A172 (cell line): Measurements from ENCODE around the gene ATAD3B. TPM values are rescaled to one million over a fixed set of nuclear protein-coding genes. Genes with fewer than 3 reads are reported as not detected.
"Not testable (repeated sequence)": the region's sequence is repeated elsewhere in the genome, so short reads cannot be mapped to it uniquely, and the experiment has no call there.

Source experiments
- DNase-seq: peaks from one replicate; pipeline ENCODE4 v3.0.0-alpha.2; 2015; ENCODE audit warnings: low spot score
- total RNA-seq: library from RNA; depleted of rRNA; stranded (reverse); fragments of >200 nt; shearing (Covaris generic); gene quantifications from 2 replicates; pipeline ENCODE4 v1.2.3, GENCODE V29; 2014

ATAD3B gene
- total RNA-seq, 1 experiment from 2014 or later, result 12.0 TPM

DNA sequence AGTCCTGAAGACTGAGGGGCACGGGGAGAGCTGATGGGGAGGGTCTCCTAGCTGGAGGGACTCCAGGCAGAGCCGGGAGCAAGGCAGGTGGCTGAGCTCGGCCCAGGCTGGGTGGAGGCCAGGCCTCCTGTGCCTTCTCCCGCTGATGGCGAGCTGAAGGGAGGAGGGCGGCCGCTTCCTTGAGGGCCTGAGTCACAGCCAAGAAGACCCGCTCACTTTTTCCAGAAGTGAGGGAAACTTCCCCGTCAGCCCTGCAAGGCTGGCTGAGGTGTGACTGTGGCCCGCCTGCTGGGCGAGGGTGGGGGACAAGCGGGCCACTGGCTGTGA lies 37.8 kb upstream of the ATAD3B start:
- peak; percentile 62 for DNase-seq

DNA sequence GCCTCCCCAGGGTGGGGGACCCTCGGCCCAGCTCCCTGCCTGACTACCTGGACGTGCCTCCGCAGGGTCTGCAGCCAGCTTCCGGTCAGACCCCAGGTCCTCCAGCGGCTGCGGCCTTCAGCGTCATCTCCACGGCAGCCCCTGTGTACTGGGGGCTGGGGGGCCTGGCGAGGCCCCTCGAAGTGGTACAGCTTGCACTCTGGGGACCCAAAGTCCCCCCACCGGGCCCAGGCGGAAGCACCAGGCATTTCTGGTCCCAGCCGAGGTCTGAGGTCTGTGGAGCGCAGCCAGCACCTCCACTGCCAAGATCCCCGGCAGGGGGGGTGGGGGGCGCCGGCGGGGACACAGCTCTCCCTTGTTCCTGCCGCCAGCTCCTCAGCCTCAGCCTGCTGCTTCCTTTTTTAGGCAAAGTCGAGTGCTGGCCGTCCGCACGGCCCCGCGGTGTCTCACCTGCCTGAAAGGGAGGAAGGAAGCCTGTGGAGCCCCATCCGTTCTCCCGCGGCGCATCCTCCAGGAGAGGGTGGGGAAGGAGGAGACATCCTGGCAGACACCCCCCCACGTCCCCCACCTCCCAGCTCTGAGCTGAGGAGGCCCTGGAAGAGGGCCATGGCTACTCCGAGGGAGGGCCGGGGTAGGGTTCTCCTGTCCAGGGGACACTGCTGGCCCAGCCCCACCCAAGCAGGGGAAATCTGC lies 37.3 kb upstream of the ATAD3B start:
- DNase-seq, result peak; percentile 47

DNA sequence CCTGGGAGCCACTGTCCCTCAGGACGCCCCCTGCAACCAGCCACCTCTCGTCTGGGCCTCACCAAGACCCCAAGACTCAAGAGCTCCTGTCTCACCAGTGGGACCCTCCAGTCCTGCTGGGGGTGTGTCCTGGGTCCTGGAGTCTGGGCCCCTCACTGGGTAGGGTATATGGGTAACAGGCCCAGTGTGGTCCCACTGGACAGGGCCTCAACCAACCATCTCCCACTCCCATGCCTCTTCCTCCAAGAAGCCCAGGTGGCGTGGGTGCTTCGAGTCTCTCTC lies 36.8 kb upstream of the ATAD3B start:
- no peak for DNase-seq

DNA sequence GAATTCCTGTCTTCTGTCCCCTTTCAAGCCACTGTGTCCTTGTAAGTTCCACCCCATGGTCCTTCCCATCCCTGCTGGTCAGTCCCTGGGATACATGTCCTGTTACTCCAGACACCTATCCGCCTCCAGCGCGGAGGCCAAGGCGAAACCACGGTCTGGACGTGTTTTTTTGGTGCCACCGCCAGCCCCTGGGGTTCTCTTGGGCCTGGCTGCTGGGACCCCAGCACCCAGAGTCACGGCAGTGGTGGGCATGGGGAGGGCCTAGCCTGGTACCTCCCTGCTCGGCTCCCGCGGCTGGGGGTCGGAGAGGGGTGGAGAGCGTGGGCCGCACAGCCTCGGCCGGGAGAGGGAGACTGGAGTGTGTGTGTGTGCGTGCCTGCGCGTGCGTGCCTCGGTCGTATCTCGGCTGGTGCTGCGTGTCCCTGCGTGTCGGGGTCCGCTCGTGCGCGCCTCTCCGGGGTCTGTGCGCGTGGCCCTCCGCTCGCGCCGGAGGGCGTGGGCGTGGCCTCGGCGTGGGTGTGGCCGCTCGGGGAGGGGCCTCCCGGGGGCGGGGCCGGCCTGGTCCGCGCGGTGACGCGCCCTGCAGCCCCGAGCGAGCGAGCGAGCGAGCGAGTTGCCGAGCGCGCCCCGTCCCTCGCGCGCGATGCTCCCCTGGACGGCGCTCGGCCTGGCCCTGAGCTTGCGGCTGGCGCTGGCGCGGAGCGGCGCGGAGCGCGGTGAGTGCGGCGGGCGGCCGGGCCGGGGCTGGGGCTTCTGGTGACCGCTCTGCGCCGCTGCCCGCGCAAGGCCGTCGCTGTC lies 36.3 kb upstream of the ATAD3B start, which contains the start of gene VWA1:
Gene VWA1, plus strand, starts transcription at position 585 of the 798 bp plus-strand sequence. Its CDS starts 59 bp downstream, at position 644.
- DNase-seq, result no peak

DNA sequence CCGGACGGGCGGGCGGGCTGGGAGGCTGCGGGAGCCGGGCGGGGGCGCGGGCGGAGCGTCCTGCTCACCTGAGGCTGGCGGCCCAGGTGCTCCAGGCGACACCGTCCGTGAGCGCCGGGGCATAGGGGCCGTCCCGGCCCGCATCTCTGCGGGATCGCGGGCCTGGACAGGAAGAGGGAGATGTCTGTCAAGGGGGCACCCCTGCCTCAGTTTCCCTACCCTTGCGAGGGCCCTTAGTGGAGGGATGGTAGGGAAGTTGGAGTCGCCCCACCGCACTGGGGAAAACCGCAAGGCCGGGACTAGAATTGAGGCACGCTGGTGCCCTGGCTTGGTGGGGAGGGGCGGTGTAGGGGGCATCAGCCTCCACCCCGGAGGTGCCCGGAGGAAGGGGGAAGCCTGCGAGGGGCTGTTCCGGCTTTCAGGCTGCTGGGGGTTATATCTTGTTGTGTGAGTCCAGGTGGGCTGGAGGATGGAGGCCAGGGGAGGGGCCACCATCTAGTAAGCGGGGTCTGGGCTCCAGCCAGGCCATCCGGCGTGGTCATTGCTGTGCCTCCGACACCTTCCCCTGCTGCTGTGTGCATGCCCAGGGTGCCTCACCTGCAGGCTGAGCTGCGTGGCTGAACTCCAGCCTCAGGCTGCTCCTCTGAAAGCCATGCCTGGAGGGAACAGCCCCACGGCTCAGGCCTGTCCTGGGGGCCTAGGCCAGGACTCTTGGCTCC lies 35.5 kb upstream of the ATAD3B start:
- DNase-seq, result no peak

DNA sequence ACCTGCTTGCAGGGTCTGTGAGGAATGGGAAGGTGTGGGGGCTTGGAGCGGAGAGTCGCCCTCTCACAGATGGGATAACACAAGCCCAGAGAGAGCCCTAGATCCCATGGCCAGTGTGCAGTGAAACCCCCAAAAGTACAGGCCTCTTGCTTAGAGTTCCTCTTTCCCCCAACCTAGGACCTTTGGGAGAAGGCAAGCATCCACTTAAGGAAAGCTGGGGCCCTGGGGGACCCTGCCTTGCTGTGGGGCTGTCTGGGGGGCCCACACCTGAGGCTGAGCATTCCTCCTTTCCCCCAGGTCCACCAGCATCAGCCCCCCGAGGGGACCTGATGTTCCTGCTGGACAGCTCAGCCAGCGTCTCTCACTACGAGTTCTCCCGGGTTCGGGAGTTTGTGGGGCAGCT lies 34.9 kb upstream of the ATAD3B start:
- DNase-seq, result no peak

DNA sequence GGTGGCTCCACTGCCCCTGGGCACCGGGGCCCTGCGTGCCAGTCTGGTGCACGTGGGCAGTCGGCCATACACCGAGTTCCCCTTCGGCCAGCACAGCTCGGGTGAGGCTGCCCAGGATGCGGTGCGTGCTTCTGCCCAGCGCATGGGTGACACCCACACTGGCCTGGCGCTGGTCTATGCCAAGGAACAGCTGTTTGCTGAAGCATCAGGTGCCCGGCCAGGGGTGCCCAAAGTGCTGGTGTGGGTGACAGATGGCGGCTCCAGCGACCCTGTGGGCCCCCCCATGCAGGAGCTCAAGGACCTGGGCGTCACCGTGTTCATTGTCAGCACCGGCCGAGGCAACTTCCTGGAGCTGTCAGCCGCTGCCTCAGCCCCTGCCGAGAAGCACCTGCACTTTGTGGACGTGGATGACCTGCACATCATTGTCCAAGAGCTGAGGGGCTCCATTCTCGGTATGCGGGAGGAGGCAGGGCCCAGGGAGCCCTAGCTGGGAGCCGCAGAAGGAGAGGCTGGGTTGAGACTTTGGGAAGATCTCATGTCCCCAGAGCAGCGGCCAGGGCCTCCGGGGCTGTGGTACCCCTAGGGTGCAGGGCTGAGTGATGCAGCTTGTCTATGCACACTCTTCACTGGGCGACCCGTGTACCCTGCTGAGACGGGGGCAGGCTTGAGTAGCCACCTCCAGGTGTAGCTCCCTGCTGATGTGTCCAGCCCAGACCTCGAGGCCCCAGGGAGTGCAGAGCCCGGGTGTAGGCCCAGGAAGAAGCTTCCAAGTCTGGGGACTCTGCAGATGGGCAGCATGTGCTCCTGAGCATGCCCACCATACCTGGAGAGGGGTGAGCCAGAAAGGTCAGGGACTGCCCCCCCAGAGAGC lies 34.3 kb upstream of the ATAD3B start:
- no peak for DNase-seq

DNA sequence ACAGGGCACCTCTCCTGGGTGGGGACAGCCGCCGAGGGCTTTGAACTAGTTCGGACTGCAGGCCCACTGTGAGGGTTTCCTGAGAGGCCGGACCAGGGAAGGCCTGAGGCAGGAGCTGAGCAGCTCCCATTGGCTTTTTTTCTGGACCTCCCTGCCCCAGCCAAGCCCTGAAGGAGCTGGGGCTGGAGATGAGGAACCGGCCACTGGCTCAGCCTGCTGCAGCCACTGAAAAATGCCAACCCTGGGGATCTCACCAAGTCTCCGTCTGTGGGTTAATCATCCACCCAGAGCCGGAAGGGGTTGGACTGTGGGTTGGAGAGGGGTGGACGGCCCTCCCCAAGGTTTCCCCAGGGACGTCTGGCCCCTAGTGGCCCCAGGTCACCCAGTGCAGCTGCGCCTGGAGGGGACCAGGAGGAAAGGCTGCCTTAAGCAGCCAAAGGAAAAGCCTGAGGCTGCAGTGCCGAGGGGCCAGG lies 33.6 kb upstream of the ATAD3B start:
- DNase-seq, result peak; percentile 32

DNA sequence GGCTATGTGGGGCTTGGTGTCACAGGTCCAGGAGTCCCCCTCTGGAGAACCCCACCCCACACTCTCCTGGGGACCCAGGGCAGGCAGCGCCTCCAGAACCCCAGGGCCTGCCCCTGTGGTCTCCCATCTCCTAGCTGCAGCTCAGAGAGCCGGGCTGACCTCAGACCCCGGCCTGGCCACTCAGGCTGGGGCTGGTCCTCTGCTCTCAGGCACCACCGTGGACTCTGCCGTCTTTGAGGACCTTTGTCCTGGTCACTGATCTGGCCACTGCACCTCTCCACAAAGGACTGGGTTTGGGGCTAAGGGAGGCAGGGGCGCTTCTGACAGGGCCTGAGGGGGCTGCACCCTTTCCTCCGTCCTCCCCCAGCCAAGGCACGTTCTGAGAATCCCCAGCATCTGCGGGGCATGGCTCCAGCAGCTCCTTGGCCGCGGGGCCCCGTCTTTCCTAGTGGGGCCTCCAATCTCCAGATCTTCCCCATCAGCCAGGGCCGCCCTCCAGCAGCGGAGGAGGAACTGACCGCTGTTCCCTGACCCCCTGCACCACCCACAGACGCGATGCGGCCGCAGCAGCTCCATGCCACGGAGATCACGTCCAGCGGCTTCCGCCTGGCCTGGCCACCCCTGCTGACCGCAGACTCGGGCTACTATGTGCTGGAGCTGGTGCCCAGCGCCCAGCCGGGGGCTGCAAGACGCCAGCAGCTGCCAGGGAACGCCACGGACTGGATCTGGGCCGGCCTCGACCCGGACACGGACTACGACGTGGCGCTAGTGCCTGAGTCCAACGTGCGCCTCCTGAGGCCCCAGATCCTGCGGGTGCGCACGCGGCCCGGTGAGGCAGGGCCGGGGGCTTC lies 32.8 kb upstream of the ATAD3B start:
- DNase-seq, result no peak

DNA sequence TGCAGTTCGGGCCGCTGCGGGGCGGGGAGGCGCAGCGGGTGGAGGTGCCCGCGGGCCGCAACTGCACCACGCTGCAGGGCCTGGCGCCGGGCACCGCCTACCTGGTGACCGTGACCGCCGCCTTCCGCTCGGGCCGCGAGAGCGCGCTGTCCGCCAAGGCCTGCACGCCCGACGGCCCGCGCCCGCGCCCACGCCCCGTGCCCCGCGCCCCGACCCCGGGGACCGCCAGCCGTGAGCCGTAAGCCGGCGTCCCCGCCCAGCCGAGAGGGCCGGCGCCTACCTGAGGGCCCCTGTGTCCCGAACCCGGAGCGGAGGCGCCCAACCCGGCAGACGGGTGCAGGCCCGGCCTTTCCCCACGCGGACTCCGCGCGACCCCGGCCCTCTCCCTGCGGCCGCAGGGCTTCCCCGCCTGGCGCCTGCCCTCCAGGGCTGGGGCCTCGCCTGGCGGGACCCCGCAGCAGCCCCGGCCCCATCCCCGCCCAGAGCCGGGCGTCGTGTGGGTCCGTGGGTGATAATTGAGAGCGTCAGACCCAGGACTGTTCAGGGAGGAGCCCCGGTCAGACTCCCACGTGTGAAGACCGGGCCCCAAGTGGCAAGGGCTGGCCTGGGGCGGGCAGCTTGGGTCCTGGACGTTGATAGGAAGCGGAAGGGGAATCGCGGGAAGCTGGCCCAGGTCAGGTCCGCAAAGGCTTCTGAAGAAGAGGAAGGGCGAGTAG lies 31.9 kb upstream of the ATAD3B start:
- no peak for DNase-seq

DNA sequence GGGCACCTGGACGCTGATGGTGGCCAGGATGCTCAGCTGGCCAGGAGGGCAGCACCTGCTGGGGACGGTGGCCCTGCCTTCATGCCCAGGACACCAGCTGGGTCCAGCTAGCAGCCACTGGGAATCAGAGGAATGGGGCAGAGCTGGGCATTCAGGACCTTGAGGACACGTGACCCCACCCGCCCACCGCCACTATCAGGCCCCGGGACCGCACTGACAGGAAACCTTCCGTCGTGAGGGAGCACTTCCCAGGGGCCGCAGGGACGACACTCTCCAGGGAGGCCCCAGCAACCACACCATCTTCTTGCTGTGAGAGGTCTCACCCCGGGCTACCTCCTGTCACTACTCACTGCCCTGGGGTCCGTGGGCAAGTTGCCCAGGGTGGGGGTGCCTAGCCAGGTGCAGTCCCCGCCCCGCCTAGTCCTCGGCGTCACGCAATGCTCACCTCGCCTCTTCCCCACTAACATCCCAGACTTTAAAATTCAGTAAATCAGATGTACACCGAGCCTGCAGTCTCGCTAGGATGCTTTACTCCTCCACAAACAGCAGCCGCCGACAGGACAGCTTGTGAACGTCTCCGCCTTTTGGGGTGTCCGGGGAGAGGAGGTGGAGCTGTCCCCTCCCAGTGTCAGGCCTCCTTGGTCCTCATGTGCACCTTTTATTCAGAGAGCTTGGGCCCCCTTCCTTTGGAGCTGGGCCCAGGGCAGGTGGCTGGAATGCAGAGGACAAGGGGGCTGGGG lies 31.1 kb upstream of the ATAD3B start:
- no peak for DNase-seq

DNA sequence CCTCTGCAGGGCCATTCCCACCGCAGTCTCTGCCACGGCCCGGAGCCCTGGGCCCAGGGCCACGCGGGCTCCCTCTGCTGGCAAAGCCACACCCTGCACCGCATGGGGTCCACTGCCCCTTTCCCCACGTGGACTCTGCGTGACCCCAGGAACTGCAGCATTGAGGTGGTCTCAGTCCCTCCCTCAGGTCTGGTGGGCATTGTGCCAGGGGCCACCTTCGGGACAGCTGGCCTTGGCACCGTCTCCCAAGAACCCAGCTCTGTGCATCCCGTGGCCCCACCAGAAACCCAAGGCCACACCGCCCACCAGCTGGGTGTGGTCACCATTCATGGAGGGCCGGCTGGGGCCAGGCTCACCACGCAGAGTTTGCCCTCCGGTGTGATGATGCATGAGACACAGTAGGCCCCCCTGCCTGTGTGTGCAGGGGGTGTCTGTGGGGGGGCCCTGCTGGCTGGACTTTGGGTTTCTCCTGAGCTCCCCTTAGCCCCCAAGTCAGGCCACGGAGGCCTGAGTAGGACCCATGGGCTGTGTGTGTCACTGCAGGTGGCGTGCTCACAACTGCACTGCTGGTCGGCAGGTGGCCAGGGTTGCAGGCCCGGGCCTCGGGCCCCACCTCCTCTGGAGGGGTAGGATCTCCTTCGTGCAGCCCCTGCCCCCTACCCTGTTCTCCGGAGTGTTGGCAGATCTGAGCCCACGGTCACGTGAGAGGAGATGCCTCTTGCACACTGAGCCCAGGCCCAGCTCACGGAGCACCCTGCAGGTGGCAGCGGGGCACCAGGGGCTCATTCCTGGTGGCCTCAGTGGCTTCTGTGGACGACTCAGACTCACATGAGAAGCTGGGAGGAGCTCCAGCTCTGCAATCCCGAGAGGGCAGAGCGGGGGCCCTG lies 30.3 kb upstream of the ATAD3B start:
- DNase-seq, result no peak

DNA sequence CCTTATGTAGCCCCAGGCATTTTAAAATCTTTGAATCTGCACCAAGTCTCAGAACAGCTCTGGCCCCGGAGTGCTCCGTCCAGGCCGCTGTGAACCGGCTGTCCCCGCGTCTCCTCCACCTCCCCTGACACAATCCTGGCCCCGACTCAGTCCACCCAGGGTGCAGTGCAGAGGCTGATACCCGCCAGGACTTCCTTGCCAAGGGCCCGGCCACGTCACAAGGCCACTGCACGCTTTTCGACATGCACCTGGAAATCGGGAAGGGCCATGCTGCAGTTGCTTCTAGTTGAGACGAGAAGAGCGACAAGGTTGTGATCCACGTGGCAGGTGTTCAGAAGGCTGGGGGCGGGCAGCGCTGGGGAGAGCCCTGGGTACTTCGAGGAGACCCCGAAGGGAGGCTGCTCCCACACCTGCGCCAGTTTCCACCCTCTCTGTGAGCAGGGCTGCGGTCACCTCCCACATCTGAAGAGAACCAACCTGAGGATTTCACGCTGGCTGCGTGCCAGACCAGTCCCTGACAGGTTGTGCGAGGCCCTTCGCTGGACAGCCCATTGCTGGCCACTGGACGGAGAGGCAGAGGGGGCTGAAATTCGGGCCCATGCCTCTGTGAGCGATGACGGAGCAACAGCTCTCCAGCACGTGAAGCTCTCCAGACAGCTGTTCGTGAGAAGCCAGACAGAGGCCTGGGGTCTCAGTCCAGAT lies 29.3 kb upstream of the ATAD3B start:
- no peak for DNase-seq

DNA sequence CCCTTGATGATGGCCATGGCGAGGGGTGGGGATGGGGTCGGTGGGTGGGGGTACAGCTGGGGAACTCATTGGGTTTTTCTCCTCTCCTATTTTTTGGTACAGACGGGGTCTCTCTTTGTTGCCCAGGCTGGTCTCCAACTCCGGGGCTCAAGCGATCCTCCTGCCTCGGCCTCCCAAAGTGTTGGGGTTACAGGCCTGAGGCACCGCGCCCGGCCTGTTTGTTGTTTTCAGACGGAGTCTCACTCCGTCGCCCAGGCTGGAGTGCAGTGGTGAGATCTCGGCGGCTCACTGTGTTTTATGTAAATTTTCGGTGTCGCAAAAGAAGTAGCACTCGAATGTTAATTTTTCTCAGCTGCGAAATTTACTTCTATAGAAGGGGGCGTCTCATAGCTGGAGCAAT lies 24.9 kb upstream of the ATAD3B start:
- DNase-seq, result not testable (repeated sequence)

DNA sequence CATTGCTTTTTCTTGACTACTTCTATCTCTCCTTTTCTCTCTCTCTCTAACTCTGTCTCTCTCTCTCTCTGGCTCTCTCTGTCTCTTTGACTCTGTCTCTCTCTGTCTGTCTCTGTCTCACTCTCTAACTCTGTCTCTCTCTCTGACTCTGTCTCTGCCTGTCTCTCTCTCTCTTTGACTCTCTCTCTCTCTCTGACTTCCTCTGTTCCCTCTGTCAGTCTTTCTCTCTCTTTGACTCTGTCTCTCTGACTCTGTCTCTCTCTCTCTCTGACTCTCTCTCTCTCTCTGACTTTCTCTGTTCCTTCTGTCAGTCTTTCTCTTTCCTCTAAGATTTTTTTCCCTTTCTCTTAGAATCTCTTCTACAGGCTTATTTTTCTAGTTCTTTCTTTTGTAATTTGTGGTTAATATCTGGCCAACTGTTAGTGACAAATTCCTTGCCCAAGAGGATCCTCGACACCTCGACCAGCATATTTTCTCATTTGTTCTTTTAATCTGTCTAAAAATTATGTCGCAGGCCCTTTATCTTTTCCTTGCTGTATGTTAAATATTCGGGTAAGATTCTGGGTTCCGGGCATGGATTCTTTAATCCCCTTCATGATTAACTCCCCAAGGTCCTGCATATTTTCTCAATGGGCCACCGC lies 22.3 kb upstream of the ATAD3B start, which contains the start of gene ATAD3C:
Gene ATAD3C, plus strand, starts transcription at position 591 of the 641 bp plus-strand sequence. CDS start 995 bp downstream, outside the sequence.
- no peak for DNase-seq

DNA sequence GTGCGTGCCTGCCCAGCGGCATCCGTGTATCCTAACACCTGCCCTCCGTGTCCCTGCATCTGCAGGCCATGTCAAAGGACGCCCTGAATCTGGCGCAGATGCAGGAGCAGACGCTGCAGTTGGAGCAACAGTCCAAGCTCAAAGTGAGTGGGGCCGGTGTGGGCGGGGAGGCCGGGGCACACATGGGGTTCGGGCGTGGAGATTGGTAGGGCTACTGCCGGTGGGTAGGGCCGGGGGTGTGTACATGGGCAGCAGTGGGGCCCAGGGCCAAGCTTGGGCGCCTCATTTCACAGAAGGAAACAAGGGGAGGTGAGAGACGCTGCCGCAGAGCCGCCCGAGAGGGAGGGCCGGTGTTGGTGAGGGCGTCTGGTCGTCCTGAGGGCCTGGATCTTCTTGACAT lies 20.9 kb upstream of the ATAD3B start:
- DNase-seq, result not testable (repeated sequence)

DNA sequence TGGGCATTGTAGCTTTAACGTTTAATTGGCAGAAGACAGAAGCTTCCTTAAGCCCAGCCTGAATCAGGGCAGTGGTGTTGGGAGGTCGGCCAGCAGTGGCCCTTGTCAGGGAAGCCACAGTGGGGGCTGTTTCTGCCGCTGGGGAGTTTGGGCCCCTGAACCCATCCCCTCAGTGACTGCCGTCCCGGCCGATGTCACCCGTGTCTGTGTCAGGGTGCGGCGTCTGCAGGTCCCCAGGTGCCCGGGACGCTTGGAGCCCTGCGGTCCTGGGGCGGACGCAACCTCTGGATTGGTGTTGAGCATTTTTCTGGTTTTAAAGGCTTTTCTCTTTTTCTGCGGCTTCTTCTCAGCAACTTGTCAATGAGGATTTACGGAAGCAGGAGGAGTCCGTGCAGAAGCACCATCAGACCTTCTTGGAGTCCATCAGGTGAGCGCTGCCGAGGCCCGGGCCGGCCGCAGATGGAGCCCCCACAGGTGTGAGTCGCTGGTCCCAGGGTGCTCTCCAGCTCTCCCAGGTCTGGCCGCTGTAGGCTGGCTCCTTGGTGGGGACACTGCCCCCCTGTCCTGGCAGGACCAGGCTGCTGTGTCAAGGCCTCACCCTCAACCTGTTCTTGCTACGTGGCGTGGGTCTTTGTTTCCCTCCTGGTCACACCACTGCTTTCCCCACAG lies 19.7 kb upstream of the ATAD3B start:
- no peak for DNase-seq
